HG03280 (cell line): ENCODE data around the gene PLA2R1.

Experiments used
- ATAC-seq: cut with Tn5 transposase; IDR thresholded peaks from one replicate; pipeline ENCODE4 v1.9.1; 2021; ENCODE audit warnings: mild to moderate bottlenecking, moderate library complexity; ENCODE audit not compliant: unreplicated experiment

The PLA2R1 gene

DNA sequence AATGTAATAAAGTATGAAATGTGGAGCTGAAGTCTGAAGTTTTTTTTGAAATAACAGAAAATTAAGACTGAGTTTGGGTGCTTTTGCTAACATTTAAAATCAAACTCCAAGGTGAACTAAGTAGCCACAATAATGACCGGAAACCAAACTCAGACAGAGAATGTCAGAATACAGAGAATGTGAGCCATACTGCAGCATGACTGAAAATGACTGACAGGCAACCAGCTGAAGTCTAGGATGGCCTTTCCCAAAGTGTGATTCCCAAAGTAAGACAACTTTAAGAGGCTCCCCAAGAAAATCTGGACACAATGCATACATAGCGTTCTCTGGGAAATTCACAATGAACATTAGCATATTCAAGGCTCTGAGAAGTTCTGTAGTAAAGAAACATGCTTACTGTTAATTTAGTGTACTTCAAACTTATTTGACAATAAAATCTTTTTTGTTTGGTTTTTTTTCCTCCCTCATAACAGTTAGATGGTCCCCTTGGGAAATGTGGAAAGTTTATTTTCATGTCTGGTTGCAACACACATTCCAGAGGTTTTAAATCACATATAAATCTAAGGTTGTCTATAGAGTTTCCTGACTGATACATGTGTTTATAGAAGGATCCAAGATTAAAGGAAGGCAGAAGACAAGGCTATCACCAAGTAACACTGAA, 28.6 kb downstream of the PLA2R1 start:
- no peak for ATAC-seq

DNA sequence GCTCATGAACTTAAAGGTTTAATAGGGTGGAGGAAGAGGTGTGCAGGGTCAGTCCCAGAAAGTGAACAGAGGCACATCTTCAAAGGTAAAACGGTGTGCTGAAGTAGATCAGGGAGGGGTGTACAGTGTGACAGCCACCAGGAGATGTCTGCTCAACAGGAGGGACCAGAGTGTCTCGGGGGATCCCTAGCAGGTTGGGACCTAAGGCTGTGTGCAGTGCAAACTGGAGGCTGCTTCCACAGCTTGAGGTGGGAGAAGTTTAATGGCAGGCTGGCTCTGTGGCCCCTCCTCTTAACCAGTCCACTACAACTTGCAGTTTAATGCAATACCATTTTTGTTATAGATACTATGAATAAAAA, 33.2 kb downstream of the PLA2R1 start:
- ATAC-seq: no peak

DNA sequence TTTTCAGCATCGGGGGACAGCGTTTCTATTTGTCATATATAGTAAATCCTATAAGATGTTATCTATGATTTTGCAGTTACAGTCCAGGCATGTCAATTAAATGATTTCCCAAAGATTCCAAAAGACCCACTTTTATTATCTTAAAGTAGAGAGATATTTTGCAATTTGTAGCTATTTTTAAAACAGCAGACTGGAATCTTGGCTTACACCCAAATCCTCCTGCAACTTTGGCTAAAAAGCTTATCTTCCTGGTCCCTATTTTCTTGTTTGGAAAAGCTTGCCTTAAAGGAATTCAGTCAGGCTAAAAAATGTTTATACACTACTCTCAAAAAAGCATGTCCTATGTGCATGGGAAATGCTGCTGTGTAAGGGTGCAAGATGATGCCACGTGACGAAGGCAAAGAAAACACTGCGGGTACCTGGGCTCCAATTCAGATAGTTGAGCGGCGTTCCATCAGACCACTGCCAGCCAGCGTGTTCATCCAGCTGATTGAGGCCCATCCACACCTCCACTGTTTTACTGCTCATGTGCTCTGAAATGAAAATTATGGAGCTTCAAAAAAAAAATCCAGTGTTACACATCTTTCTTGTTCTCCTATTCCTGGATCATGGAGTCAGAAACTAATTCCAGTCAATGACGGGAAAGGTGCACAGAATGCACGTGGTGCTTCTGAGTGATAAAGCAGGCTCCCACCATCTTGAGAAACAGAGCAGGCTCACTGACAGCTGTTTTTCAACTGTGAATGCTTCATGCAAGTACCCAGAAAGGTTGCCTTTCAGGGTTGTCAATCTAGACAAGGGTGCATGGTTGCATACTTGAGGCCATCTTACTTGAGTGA, 33.8 kb downstream of the PLA2R1 start:
- no peak for ATAC-seq

DNA sequence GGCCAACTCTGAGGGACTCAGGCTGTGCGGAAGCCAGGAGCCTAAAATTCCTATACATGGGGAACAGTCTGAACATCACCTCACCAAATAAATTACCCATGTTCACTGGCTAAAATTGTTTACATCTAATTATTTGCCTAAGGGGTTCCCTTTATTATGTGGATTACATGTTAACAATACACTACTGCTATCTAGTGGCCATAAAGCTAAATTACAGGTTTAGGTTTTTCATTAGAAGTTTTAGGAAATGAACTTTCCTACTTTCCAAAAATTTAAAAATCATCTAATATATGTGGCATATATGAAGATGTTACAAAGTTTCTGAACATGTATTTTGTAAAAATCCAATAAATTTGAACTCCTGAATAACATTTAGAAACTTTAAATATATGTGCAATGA, 40.3 kb downstream of the PLA2R1 start:
- no peak for ATAC-seq

DNA sequence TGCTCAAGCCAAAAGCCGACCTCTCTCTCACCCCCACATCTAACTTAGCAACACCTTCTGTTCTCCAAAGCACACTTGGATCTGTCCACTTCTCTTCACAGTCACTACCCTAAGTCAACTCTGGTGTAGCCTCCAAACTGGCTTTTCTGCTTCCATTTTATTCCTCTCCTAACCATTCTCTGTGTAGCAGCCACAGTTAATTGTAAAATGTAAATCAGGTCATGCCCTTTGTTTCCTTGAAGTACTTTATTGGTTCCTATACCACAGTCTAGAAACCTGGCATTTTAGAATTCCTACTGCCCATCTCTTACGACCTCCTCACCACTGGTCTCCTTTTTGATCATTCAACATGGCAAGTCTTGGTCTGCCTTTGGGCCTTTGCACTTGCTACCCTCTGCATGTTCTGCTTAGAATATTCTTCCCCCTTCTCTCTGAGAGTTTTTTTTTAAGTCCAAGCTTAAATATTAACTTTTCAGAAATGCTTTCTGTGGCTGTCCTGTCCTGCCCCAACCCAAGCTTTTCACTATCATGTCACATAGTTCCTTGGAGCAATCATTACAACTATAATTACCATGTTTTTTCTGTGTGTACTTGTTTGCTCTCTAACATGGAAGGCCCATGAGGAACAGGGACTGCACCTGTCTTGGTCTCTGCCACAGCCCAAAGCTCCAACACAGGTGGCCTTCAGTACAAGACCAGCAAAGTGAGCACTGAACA, 42.9 kb downstream of the PLA2R1 start:
- no peak for ATAC-seq

DNA sequence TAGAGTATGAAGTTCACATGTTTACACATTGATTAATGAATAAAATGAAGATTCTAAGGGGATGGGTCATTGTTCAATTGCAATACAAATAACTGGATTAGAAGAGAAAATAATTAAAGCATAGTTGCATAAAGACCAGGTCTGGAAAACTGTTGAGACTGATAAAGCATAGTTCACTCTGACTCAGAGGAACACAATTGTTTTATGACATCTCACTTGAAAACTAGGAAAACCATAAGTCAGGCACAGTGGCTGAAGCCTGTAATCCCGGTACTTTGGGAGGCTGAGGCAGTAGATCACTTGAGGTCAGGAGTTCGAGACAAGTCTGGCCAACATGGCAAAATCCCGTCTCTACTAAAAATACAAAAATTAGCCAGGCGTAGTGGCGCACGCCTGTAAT, 46.7 kb downstream of the PLA2R1 start:
- no peak for ATAC-seq

DNA sequence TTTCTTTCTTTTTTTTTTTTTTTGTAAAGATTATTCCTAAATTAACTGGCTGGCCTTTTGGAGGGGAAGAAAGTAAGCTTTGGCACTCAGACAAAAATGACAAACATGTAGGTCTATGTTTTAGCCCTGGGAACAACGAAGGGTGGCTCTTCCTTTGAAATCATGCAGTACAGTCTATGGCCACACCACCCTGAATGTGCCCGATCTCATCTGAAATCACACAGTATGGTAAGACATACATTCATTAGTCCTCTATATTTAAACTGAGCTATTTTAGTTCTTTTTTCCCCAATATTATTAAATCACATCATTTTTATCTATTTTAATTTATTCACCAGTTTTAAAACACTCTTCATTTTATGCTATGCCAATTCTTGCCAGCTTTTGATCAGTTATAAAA, 48.2 kb downstream of the PLA2R1 start:
- ATAC-seq: no peak

DNA sequence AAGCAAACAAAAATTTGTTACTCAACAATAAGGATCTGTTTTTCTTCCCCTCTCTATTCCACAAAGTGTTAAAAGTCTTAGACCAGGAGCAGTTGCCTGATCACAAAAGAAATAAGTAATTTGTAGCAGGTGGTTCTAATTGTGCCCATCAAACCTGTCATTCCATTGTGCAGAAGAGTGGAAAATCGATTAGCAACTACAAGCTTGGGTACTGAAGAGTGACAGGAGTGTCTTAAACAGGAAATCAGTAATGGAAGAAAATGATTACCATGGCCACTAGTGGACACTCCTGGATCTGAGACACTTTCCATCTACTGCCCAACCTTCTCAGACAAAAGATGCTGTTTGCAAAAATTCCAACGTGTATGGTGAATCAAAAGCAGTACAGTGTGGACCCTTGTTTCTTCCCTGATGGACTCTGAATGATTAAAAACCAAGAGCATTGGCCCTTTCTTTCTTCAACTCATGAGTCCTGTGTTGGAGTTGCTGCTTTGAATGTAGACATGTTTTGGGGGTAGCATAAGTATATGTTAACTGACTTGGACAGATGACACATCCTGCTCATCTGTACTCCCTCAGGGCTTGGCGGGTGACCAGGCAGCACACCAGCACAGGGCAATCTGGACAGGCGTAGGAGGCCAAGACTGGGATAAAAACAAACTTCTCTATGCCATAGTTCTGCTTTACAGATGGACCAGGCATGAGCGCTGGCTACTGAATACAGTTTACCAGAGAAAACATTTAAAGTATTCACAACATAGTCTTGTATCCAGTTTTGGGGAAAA, 51.9 kb downstream of the PLA2R1 start:
- no peak for ATAC-seq

DNA sequence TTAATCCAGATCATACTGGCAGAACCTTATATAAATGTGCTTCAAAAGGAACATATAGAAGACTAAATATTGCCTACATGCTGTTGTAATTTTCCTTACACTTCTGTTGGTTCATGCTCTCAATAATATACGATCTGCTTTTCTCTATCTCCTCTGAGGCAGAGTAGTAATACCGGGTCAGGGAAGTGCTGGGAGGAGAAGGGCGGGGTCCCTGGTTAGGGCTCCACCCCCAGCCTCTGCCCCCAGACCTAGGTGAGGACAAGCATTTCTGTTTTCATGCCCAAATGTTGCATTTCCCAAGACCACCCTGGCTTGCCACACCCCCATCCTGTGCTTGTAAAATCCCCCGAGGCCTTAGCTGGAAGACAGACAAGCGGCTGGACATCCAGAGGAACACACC, 55.3 kb downstream of the PLA2R1 start:
- ATAC-seq: no peak

DNA sequence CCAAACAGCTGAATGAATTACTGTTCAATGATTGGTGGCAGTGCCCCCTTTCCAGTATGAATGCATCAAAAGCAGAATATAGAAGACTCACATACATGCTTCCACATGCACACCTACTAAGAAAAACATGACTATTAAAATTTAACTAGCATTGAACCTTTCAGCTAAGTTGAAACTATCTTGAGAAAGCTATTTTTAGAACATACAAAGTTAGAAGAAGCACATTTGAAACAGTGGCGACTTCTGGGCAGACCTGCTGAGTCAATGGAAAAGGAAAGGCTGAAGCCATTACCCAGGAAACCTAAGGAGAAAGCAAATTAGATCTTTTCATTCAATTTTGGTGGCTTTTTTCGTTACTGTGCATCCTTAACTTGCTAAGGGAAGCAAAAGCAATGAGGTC, 55.9 kb downstream of the PLA2R1 start:
- ATAC-seq: no peak

DNA sequence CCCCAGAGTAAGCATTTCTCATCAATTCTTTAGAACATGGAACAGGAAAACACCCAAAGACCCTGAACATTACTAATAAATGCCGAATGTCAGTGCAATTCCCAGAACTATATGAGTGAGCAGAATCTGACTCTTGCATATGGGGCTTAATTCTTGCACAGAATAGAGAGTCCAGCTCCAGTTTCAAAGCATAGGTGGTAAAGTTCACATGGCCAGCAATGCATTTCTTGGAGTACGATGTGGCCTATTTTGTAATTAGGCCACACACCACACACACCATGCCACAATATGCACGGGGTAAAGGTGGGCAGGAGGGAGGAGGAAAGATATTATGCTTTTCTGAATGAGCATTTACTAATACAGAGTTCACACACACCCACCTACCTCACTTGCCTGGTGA, 56.5 kb downstream of the PLA2R1 start:
- no peak for ATAC-seq

DNA sequence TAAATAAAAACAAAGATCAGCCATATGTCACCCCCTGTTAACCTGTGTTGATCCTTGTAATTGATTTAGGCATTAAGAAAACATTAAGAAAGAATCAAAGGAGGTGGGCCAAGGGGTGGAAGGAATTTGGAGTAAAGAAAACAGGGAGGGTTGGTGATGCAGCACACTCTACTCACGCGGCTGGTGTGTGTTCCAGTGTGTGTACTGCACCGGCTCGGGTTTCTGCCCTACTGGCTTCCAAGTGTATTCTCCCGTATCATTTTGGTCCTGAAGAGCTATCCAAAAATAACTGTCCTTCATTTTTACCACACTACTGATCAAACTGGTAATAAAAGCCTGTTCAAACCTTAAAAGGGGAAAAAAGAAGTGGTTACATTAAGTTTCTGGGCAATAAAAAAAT, 56.9 kb downstream of the PLA2R1 start:
- no peak for ATAC-seq

DNA sequence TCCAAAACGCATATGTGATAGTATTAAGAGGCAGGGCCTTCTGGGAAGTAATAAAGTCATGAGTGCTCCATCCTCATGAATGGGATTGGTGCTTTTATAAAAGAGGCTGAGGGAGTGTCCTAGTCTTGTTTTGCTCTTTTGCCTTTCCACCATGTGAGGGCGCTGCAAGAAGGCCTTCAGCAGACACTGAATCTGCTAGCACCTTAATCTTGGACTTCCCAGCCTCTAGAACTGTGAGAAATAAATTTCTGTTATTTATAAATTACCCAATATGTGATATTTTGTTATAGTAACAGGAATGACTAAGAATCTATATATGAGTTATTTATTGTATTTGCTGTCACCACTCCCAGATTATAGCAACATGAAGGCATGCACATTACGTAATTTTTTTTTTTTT, 63.5 kb downstream of the PLA2R1 start:
- no peak for ATAC-seq

DNA sequence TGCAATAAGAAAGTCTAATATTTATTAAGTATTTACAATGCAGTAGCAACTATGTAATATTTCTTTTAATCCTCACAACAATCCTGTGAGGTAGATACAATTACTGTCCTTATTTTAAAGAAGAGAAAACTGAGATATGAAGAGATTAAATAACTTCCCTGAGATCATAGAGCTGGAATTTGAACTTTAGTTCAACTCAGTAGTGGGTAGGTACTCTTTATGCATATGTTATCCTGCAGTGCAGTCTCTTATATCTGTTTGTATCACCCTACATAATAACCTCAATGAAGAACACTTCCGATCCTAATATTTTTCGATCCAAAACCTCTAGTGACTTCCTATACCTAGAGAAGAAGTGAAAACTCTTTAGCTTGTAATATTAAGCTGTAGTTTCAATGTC, 64.2 kb downstream of the PLA2R1 start:
- ATAC-seq: no peak

DNA sequence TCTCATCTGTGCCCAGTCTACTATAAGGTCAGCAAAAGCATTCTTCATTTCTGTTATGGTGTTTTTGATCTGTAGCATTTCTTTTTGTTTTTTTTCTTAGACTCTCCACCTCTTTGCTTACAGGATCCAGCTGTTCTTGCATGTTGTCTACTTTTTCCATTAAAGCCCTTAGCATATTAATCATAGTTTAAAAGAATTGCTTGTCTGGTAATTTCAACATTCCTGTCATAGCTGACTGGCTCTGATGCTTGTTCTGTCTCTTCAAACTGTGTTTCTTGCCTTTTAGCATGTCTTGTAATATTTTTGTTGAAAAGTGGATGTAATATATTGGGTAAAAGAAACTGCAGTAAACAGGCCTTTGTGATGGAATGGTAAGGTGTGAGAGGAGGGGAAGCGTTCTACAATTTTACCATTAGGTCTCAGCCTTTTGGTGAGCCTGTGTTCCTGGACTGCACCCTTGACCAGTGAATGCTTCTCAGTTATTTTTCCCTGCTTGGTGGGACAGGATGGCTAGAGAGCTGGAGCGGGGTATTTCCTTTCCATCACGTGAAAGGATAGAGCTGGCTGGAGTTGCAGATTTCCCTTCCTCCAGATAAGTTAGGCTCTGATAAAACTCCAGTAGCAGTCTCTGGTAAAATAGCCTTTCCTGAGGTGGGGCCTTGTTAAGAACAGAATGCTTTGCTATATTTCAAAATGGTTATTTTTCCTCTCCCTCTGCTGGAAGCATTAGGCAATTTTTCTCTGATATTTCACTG, 65.4 kb downstream of the PLA2R1 start:
- ATAC-seq: no peak

DNA sequence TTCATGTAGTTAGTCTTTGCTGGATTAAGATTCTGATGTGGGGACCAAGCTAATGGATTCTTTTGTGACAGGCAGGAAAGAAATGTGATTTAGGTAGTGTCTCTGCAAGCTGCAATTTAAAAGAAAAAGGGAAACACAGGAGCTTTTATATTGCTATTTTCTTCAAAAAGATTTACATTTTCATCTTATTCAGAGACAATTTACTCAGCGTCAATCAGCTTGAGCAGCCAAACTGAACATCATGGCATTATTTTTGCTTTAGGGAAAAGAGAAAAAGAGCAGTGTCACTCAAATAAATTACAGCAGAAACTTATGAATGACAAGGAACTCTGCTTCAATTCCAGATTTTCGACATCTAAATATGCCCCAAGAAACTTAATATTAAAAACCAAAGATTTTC, 67.4 kb downstream of the PLA2R1 start:
- ATAC-seq: no peak

DNA sequence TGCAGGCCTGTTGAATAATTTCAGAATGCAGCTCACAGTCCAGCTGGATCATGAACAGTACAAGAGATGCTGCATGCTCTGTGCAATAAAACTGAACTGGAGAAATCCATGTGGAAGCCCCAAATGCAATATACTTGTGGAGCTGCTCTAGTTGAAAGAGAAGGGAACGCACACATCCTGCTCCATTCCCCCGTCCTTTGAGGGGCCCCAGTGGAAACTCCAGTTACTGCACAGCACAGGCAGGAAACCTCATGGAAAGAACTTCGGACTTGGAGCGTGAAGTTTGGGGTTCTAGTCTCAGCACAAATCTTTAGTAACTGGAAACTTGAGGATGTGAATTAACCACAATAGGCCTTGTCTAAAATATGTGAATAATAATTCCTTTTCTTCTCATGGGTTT, 73.2 kb downstream of the PLA2R1 start:
- no peak for ATAC-seq

DNA sequence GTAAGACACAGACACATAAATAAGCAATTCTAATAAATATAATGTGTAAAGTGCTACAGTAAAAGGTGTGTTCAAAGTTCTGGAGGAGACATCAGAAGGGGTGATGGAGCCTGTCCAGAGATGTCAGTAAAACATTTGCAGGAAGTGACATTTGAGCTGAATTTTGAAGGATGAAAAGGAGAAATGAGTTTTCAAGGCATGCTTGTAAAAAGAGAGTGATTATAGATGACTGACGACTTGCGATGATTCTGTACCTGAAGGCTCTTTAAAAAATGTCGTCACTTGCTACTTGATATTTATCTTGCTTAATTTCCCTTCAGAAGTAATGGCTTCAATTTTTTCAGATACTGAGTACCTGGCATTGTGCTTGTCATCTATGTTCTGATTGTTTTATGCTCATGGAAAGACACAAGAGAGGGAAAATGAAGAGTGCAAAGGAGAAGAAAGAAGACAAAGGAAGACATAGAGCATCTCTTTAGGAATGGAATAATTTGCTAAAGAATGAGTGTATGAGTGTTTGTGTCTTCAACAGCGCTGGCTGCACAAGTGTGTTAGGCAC, 73.9 kb downstream of the PLA2R1 start:
- ATAC-seq: no peak

DNA sequence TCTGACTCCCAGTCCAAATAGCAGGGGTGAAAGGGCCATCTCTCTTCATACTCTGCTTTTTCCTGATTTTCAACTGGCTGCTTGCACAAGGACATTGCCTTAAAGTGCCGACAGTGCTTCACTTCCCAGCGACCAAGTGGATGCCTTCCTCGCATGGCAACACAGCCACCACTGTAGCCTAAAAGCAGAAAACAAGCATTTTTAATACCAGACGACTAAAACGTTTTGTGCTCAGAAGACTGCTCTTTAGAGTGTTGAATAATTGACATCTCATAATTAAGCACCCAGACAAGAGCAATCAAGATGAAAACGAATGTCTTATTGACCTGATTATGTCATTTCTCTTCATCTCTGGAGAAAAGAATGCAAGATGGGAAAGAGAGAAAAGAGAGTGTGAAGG, 75.2 kb downstream of the PLA2R1 start:
- ATAC-seq: no peak

DNA sequence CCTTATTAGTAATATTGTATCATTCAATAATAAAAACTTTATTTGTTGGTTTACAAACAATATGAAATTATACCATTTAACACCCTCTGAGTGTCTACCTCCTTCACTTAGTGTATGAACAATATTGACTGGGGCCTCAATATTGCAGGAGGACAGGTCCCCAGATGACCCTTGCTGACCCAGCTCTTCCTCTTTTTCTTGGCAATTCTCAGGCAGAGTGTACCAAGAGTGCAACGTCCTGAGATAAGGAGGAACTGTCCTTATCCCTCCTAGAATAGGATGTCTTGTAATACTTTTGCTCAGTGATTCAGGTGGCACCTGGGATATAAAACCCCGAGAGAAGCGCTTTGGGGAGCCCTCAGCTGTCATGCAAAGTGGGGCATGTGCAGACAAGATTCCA, 76.8 kb downstream of the PLA2R1 start:
- no peak for ATAC-seq
